GM12864 (cell line): ENCODE data around the gene ZFP42.
"Not testable (repeated sequence)": the region's sequence is repeated elsewhere in the genome, so short reads cannot be mapped to it uniquely, and the experiment has no call there.

Experiments
- DNase-seq: peaks from one replicate; pipeline ENCODE4 v3.0.0-alpha.2; 2011; ENCODE audit warnings: low read depth
- H3K4me3 ChIP-seq: 2 replicates; pipeline ENCODE4 v1.5.1; 2011; ENCODE audit warnings: mild to moderate bottlenecking, low read depth, low read length, control low read depth
- CTCF ChIP-seq: IDR thresholded peaks from 2 replicates; pipeline ENCODE4 v1.5.1; 2011; ENCODE audit warnings: low read depth, mild to moderate bottlenecking, moderate library complexity, low read length, control low read depth, inconsistent platforms; ENCODE audit errors: missing control alignments

Gene ZFP42

GRCh38 chr4:187992971-187993370, 2.6 kb upstream of the ZFP42 start:
- no peak overlapping the region for H3K4me3 ChIP-seq
- TF ChIP-seq CTCF, result no peak
- no peak for DNase-seq

- no peak overlapping the region for H3K4me3 ChIP-seq
- no peak for TF ChIP-seq CTCF
- DNase-seq, result no peak
These were observed 1.7 kb upstream of the ZFP42 start for GRCh38 chr4:187993827-187994226.

- no peak overlapping the region for H3K4me3 ChIP-seq
- TF ChIP-seq CTCF, result no peak
- no peak for DNase-seq
These were observed 1.1 kb downstream of the ZFP42 start for GRCh38 chr4:187996502-187997177.

GRCh38 chr4:187997991-187998390, 2.4 kb downstream of the ZFP42 start:
- not testable (repeated sequence) for DNase-seq, H3K4me3 ChIP-seq

- H3K4me3 ChIP-seq, result no peak overlapping the region
- no peak for TF ChIP-seq CTCF
- DNase-seq, result no peak
These were observed 3.9 kb downstream of the ZFP42 start for GRCh38 chr4:187999406-187999932.

- no peak for DNase-seq
- no peak overlapping the region for H3K4me3 ChIP-seq
- no peak for TF ChIP-seq CTCF
These were observed 6.8 kb downstream of the ZFP42 start for GRCh38 chr4:188002323-188002722.

GRCh38 chr4:188002751-188003150, 7.2 kb downstream of the ZFP42 start:
- TF ChIP-seq CTCF, result no peak
- H3K4me3 ChIP-seq, result no peak overlapping the region
- no peak for DNase-seq
